MCF 10A (cell line): ENCODE results near the gene FNDC11. TPM values are rescaled to one million over a fixed set of nuclear protein-coding genes. Genes with fewer than 3 reads are reported as not detected.

Source experiments
- BruUV-seq: library from RNA; stranded (reverse); fragments of 400-500 nt; replicated peaks from 2 replicates; lab custom pipeline; 2021; lab: Mats Ljungman, UMichigan
- CTCF ChIA-PET: fragments of 300-600 bp; sonication (Branson Sonifier 250); formaldehyde crosslinking; extraction: SDS; loops from one replicate; lab custom pipeline; 2021; ENCODE audit warnings: antibody characterized with exemption, inconsistent platforms; lab: Yijun Ruan, JAX
- POLR2A ChIA-PET: fragments of 300-600, 350-650 bp; sonication (Branson Sonifier 250); formaldehyde crosslinking; extraction: SDS; loops from one replicate; lab custom pipeline; 2020; ENCODE audit warnings: antibody characterized with exemption, inconsistent platforms; lab: Yijun Ruan, JAX
- DNase-seq: peaks from one replicate; pipeline ENCODE4 v3.0.0-alpha.2; 2018; ENCODE audit not compliant: unreplicated experiment
- H3K27ac Mint-ChIP-seq: one replicate; pipeline ENCODE4 v1.8.0; 2022; ENCODE audit warnings: mild to moderate bottlenecking, low read depth, mixed read lengths; ENCODE audit not compliant: unreplicated experiment
- H3K27me3 Mint-ChIP-seq: one replicate; pipeline ENCODE4 v1.8.0; 2022; ENCODE audit warnings: mixed read lengths; ENCODE audit not compliant: insufficient read depth, unreplicated experiment
- H3K36me3 Mint-ChIP-seq: one replicate; pipeline ENCODE4 v1.8.0; 2022; ENCODE audit warnings: mild to moderate bottlenecking, moderate library complexity, mixed read lengths; ENCODE audit not compliant: insufficient read depth, unreplicated experiment
- H3K4me1 Mint-ChIP-seq: one replicate; pipeline ENCODE4 v1.8.0; 2022; ENCODE audit warnings: mixed read lengths; ENCODE audit not compliant: insufficient read depth, unreplicated experiment
- H3K4me3 Mint-ChIP-seq: one replicate; pipeline ENCODE4 v1.8.0; 2022; ENCODE audit warnings: mild to moderate bottlenecking, moderate library complexity, mixed read lengths; ENCODE audit not compliant: unreplicated experiment
- H3K9me3 Mint-ChIP-seq: one replicate; pipeline ENCODE4 v1.8.0; 2022; ENCODE audit warnings: mixed read lengths; ENCODE audit not compliant: unreplicated experiment
- intact Hi-C: fragments of 100-400 bp; cut with micrococcal nuclease; formaldehyde crosslinking; loops from 2 replicates; pipeline ENCODE4 v1.14.1; 2022
- total RNA-seq: library from RNA; stranded (reverse); gene quantifications from 2 replicates; pipeline ENCODE4 v1.2.3, GENCODE V29; 2022
- TF ChIP-seq, protein P1 (sequence below): fragments of 200-600 bp; IDR thresholded peaks from one replicate; pipeline ENCODE4 v1.8.0; 2022; ENCODE audit warnings: antibody characterized with exemption, mild to moderate bottlenecking; ENCODE audit not compliant: unreplicated experiment

The FNDC11 gene
- total RNA-seq, 1 experiment from 2014 or later, result 2.4 TPM

DNA sequence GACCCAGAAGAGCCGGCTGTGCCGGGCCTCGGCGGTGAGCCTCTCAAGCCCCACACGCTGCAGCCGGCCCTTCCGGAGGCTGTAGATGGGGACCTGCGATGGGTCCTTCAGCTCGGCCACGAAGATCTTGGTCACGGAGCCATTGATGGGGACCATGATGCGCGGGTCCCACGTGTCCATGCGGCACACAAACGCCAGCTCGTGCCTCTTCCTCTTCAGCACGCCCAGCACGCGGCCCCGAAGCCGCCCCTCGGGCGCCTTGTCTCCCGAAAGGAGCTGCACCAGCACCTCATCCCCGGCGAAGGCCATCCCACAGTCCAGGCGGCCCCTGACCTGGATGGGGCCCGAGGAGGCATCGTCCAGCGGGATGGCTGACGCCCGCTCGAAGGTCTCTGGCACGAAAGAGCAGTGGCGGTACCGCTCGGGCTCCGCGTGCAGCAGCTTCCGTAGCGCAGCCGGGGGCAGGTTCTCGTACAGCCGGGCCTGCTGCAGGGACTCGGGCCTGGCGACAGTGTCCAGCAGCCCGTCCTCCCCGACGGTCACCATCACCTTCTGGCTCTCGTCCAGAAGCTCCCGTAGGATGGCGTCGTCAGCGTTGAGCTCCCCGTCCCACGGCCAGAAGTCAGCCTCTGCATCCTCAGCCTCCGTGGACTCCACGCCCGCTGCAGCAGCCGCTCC is 11.2 kb downstream of the FNDC11 start:
- Mint-ChIP-seq H3K36me3 (no peaks in the 10 kb centered on the region), H3K27ac (no peak overlapping the region), H3K9me3 (no peaks in the 10 kb centered on the region), H3K4me3 (no peak overlapping the region), H3K4me1 (no peaks in the 10 kb centered on the region), H3K27me3 (no peaks in the 10 kb centered on the region)
- POLR2A ChIA-PET, result interaction anchor here (0.9 kb wide), 1 partner anchor 9 kb away, joined by 5 read pairs; the partner anchor contains the start of gene HELZ2
- intact Hi-C loops, result no loop called here
- CTCF ChIA-PET, result interaction anchor here (1.1 to 1.3 kb wide), 2 partner anchors 147 to 220 kb away, joined by 3 to 4 read pairs; no protein-coding TSS in a partner anchor
- TF ChIP-seq, protein P1, sequence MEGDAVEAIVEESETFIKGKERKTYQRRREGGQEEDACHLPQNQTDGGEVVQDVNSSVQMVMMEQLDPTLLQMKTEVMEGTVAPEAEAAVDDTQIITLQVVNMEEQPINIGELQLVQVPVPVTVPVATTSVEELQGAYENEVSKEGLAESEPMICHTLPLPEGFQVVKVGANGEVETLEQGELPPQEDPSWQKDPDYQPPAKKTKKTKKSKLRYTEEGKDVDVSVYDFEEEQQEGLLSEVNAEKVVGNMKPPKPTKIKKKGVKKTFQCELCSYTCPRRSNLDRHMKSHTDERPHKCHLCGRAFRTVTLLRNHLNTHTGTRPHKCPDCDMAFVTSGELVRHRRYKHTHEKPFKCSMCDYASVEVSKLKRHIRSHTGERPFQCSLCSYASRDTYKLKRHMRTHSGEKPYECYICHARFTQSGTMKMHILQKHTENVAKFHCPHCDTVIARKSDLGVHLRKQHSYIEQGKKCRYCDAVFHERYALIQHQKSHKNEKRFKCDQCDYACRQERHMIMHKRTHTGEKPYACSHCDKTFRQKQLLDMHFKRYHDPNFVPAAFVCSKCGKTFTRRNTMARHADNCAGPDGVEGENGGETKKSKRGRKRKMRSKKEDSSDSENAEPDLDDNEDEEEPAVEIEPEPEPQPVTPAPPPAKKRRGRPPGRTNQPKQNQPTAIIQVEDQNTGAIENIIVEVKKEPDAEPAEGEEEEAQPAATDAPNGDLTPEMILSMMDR, result no peak
- no peak for DNase-seq
- no TSS peak for BruUV-seq

DNA sequence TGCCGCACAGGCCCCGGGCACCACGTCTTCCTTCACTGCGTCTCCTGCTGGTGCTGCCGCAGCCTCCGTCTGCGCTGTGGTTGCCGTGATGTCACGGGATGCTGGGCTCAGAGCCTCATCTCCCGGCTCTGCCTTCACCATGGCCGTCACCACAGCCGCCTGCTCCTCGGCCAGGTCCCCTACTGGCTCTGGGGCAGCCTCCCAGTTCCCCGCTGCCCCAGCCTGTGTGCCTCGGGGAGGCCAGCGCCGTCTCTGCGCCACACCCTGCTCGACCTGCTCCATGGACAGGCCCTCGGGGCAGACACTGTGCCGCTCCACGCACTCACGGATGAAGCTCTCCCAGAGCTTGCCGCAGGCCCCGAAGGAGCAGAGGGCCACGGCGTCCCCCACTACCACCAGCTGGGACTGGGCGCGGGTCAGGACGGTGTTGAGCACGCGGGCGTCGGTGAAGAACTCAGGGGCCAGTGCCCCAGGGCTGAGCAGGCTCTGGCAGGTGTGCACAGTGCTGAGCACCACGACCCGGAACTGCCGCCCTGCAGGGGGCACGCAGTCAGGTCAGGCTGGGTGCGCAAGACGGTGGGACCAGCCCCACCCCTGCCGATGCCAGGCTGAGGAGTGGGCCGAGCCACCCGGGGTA is 11.9 kb downstream of the FNDC11 start:
- TF ChIP-seq, protein P1, result no peak
- H3K4me3 Mint-ChIP-seq, result no peak overlapping the region
- ChIA-PET POLR2A (interaction anchor here (0.9 kb wide), 1 partner anchor 8 kb away, joined by 5 read pairs; the partner anchor contains the start of gene HELZ2), CTCF (no interaction called here)
- intact Hi-C loops, result no loop called here
- no peaks in the 10 kb centered on the region for H3K36me3 Mint-ChIP-seq
- H3K9me3 Mint-ChIP-seq, result no peaks in the 10 kb centered on the region
- DNase-seq, result no peak
- no peak overlapping the region for H3K27ac Mint-ChIP-seq
- H3K27me3 Mint-ChIP-seq, result no peaks in the 10 kb centered on the region
- no peaks in the 10 kb centered on the region for H3K4me1 Mint-ChIP-seq
- BruUV-seq, result no TSS peak

DNA sequence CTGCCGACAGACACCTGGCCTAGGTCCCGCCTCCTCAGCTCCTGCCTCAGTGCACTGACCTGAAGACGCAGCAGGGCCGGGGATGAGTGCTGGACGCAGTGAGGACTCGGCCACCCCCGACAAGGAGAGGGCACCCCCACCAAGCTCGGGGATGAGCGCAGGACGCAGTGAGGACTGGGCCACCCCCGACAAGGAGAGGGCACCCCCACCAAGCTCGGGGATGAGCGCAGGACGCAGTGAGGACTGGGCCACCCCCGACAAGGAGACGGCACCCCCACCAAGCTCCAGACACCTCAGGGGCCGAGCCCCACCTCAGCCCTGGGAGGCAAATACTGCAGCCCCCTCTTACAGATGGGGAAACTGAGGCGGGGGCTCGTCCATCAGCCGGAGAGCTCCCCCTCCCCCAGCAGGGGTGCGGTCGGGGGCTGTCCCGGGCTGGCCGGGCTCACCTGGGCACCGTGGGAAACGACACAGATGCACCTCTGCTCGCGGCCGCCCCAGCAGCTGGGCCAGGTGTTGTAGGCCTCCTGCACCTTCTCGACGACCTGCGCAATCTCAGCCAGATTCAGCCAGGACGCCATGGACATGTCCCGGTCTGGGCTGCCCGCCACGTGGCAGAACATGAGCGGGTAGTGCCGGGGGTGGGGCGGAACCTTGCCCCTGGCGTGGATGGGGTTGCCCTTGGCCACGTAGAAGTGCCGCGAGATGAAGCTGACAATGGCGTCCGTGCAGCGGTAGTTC is 12.6 kb downstream of the FNDC11 start:
- ChIA-PET POLR2A (no interaction called here), CTCF (no interaction called here)
- no TSS peak for BruUV-seq
- TF ChIP-seq, protein P1, result no peak
- H3K27ac Mint-ChIP-seq, result no peak overlapping the region
- H3K36me3 Mint-ChIP-seq, result no peaks in the 10 kb centered on the region
- DNase-seq, result no peak
- no peak overlapping the region for H3K4me3 Mint-ChIP-seq
- intact Hi-C loops, result no loop called here
- H3K27me3 Mint-ChIP-seq, result no peaks in the 10 kb centered on the region
- no peaks in the 10 kb centered on the region for H3K4me1 Mint-ChIP-seq
- no peaks in the 10 kb centered on the region for H3K9me3 Mint-ChIP-seq

DNA sequence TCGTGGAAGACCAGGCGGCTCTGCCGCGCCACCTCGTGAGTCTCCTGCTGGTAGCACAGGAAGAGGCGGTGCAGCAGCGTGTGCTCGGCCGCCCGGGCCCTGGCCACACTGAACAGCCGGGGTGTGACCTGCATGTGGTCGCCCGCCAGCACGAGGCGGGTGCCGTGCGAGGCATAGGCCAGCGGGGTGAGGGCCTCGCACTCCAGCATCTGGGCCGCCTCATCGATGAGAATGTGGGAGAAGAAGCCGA is 13.1 kb downstream of the FNDC11 start:
- H3K36me3 Mint-ChIP-seq, result no peaks in the 10 kb centered on the region
- CTCF ChIA-PET, result no interaction called here
- TF ChIP-seq, protein P1, result no peak

More for the DNA sequence above, 13.1 kb downstream of the FNDC11 start:
- no peaks in the 10 kb centered on the region for H3K27me3 Mint-ChIP-seq
- no peak overlapping the region for H3K4me3 Mint-ChIP-seq
- no TSS peak for BruUV-seq
- no peaks in the 10 kb centered on the region for H3K4me1 Mint-ChIP-seq
- no peak for DNase-seq
- no peak overlapping the region for H3K27ac Mint-ChIP-seq
- H3K9me3 Mint-ChIP-seq, result no peaks in the 10 kb centered on the region
- intact Hi-C loops, result no loop called here
- POLR2A ChIA-PET, result interaction anchor here (1.1 kb wide), 1 partner anchor 29 kb away, joined by 3 read pairs; no protein-coding TSS in a partner anchor
